WERI-Rb-1 (cell line): ENCODE measurements around the gene RAPH1.
"Not testable (repeated sequence)": the region's sequence is repeated elsewhere in the genome, so short reads cannot be mapped to it uniquely, and the experiment has no call there.

ENCODE experiments used
- DNase-seq: peaks from one replicate; pipeline ENCODE4 v3.0.0-alpha.2; 2020
- H3K27ac ChIP-seq: fragments of 250-450 bp; sonication (Bioruptor Pico); 2 replicates; pipeline ENCODE4 v1.5.1; 2020; ENCODE audit warnings: mild to moderate bottlenecking, moderate library complexity
- H3K27me3 ChIP-seq: fragments of 250-450 bp; sonication (Bioruptor Pico); 2 replicates; pipeline ENCODE4 v1.5.1; 2021; ENCODE audit warnings: mild to moderate bottlenecking, low read depth, moderate library complexity; ENCODE audit not compliant: insufficient read depth, severe bottlenecking
- H3K36me3 ChIP-seq: fragments of 250-450 bp; sonication (Bioruptor Pico); 2 replicates; pipeline ENCODE4 v1.5.1; 2020; ENCODE audit warnings: mild to moderate bottlenecking, moderate library complexity
- H3K4me3 ChIP-seq: 2 replicates; pipeline ENCODE4 v1.5.1; 2011; ENCODE audit warnings: low read depth, mild to moderate bottlenecking, control low read depth, low read length
- H3K9me3 ChIP-seq: fragments of 250-450 bp; sonication (Bioruptor Pico); 2 replicates; pipeline ENCODE4 v1.5.1; 2021; ENCODE audit warnings: mild to moderate bottlenecking, moderate library complexity; ENCODE audit not compliant: severe bottlenecking
- TF ChIP-seq, protein P1 (sequence below): IDR thresholded peaks from 2 replicates; pipeline ENCODE4 v1.5.1; 2011; ENCODE audit warnings: low read depth, mild to moderate bottlenecking, control low read depth, inconsistent platforms, low read length

The RAPH1 gene

DNA sequence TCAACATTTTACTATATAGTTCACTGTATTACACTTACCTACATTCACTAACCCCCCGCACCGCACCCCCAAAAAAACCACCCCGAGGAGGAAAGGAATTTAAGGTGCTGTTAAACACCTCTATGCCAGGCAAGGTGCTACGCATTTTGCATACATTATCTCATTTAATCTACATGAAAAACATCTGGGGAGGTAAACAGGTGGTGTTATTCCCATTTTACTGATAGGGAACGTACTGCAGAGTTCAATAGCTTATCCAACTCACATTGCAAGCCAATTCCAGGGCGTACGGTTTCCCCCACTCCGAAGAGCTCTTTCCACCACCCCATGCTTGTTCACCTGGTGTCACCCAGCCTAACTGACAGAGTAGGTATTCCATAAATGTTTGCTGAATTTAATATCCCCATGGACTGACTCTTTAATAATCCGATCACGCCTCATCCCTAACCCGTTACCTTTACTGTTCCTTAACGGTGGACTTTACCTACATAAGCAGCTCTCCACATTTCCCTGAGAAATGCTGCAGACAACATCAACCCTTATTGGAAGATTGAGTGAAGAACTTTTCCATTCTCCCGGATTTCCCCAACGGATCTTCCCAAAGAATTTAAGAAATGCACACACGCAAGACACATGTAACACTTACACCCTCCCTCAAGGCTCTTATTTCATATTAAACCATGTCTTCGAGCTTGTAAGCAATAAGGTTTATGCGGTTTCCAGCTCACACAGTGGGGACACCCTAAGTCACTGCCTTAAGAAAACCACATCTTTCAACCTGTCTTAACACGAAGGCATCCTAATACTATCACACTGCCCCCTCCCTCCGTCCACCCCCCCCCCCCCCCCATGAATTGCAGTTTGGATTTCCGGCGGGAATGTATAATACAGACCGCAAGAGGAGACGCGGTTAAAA is 1.2 kb downstream of the RAPH1 start:
- TF ChIP-seq, protein P1, sequence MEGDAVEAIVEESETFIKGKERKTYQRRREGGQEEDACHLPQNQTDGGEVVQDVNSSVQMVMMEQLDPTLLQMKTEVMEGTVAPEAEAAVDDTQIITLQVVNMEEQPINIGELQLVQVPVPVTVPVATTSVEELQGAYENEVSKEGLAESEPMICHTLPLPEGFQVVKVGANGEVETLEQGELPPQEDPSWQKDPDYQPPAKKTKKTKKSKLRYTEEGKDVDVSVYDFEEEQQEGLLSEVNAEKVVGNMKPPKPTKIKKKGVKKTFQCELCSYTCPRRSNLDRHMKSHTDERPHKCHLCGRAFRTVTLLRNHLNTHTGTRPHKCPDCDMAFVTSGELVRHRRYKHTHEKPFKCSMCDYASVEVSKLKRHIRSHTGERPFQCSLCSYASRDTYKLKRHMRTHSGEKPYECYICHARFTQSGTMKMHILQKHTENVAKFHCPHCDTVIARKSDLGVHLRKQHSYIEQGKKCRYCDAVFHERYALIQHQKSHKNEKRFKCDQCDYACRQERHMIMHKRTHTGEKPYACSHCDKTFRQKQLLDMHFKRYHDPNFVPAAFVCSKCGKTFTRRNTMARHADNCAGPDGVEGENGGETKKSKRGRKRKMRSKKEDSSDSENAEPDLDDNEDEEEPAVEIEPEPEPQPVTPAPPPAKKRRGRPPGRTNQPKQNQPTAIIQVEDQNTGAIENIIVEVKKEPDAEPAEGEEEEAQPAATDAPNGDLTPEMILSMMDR: no peak
- no peak for DNase-seq
- peaks cover 3% of the 10 kb centered on the region; the same call in 1 of the 2 replicates for H3K36me3 ChIP-seq
- H3K27me3 ChIP-seq: no peaks in the 10 kb centered on the region
- H3K9me3 ChIP-seq: no peaks in the 10 kb centered on the region
- peak overlapping the region; percentile 92 for H3K4me3 ChIP-seq
- H3K27ac ChIP-seq: no peak overlapping the region

DNA sequence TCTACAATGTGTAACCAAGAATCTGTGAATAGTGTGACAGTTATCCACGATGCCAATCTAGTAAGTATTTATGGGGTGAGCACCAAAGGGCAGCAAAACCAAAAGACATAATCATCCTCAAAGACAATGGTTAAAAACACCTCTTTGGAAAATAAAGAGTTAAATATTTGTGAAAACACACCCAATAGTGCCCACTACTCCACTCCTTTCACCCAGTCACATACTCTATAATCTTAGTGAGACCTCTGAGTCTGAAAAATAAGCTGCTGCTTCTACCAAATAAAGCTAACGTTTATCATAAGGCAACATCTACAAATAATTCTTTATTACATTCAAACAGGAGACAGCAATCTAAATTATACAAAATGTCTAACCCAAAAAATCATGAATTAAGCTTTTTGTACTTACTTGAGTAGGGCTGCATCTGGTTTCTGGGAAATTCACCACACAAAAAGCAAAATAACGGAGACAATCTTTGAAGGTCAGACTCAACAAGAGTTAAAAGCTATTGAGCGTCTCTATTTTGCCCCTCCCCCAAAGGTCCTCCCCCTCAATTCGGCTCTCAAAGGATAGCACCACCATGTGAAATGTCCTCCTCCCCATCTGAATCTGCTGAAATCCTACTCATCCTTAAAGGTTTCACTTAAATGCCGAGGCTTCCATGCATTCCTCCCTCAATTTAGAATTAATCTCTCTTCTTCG is 2.0 kb downstream of the RAPH1 start:
- no peak overlapping the region for H3K27ac ChIP-seq
- DNase-seq: no peak
- H3K4me3 ChIP-seq: no peak overlapping the region

DNA sequence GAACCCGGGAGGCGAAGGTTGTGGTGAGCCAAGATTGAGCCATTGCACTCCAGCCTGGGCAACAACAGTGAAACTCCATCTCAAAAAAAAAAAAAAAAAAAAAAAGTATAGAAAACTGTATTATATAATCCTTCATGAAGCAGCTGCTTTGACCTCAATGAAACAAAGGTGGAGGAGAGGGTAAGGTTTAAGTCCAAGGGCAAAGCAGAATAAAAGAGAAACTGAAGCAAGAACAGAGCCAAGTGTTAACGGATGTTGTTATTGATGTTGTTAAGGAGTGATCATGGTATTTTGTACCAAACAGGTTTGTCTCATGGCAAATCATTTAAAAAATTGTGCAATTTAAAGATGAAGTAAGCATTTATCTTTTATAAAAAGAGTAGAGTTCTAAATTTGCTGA is 7.4 kb downstream of the RAPH1 start:
- H3K27me3 ChIP-seq: no peaks in the 10 kb centered on the region
- no peaks in the 10 kb centered on the region for H3K9me3 ChIP-seq
- TF ChIP-seq, protein P1: no peak
- H3K27ac ChIP-seq: no peak overlapping the region
- no peaks in the 10 kb centered on the region for H3K36me3 ChIP-seq
- DNase-seq: no peak
- H3K4me3 ChIP-seq: no peak overlapping the region

More for the DNA sequence above, 2.0 kb downstream of the RAPH1 start:
- Histone ChIP-seq H3K27me3 (no peaks in the 10 kb centered on the region), H3K36me3 (peaks cover 3% of the 10 kb centered on the region; the same call in 1 of the 2 replicates), H3K9me3 (no peaks in the 10 kb centered on the region)
- TF ChIP-seq, protein P1: no peak

DNA sequence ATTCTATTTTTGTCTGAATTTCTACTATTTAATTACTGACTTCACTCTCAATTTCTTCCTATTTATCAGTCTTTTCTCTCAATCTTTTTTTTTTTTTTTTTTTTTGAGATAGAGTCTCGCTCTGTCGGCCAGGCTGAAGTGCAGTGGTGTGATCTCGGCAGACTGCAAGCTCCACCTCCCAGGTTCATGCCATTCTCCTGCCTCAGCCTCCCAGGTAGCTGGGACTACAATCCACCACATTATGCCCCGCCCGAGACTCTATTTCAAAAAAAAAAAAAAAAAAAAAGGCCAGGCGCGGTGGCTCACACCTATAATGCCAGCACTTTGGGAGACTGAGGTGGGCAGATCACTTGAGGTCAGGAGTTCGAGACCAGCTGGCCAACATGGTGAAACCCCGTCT is 21.8 kb downstream of the RAPH1 start:
- DNase-seq, H3K36me3 ChIP-seq, H3K4me3 ChIP-seq, H3K27me3 ChIP-seq, H3K9me3 ChIP-seq, H3K27ac ChIP-seq: not testable (repeated sequence)

DNA sequence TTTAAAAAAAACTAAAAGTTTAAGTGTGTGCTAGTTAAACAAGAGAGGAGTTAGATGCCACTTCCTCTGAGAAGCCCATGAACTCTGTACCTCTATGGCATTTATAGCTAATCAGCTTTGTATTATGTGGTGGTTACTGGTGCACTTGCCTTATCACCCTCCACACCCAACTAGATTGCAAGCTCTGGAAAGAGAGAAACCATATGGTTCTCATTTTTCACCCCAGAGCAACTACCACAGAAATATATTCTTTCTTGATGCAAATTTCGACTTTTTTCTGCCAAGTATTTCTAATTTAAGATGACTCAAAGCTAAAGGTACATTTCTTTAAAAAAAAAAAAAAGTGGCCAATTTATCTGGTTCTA is 24.2 kb downstream of the RAPH1 start:
- Histone ChIP-seq H3K27me3 (no peaks in the 10 kb centered on the region), H3K36me3 (no peaks in the 10 kb centered on the region), H3K27ac (no peak overlapping the region), H3K9me3 (no peaks in the 10 kb centered on the region), H3K4me3 (no peak overlapping the region)
- no peak for DNase-seq
- TF ChIP-seq, protein P1: no peak

DNA sequence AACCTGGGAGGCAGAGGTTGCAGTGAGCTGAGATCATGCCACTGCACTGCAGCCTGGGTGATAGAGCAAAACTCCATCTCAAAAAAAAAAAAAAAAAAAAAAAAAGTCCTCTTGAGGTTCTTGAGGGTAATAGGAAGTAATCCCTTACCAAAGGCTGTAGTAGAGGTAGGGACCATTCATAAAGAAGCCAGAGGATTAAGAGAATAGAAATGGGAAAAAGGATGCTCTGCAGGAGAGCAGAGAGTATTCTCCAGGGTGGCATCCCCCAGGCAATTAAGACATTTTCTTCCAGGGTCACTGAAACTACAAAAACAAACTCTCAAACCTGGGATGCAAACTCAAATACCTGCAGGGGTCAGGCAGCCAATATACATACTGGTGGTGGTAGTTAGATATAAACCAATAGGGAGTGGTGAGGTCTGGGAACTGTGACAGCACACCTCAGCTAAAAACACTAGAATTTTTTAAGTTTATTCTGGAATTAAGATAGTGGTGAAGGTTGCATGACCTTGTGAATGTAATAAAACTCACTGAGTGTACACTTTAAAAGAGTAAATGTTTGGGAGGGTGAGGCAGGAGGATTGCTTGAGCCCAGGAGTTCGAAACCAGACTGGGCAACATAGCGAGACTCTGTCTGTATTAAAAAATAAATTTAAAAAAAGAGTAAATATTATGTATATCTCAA is 24.7 kb downstream of the RAPH1 start:
- no peaks in the 10 kb centered on the region for H3K9me3 ChIP-seq
- H3K27ac ChIP-seq: no peak overlapping the region
- TF ChIP-seq, protein P1: no peak
- H3K27me3 ChIP-seq: no peaks in the 10 kb centered on the region
- H3K36me3 ChIP-seq: no peaks in the 10 kb centered on the region
- DNase-seq: no peak
- no peak overlapping the region for H3K4me3 ChIP-seq

DNA sequence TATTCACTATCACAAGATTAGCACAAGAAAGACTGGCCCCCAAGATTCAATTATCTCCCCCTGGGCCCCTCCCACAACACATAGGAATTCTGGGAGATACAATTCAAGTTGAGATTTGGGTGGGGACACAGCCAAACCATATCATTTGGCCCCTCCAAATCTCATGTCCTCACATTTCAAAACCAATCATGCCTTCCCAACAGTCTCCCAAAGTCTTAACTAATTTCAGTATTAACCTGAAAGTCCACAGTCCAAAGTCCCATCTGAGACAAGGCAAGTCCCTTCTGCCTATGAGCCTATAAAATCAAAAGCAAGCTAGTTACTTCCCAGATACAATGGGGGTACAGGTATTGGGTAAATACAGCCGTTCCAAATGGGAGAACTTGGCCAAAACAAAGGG is 31.6 kb downstream of the RAPH1 start:
- not testable (repeated sequence) for H3K27me3 ChIP-seq, H3K27ac ChIP-seq, H3K4me3 ChIP-seq, H3K36me3 ChIP-seq, H3K9me3 ChIP-seq, DNase-seq
